CD4-positive, alpha-beta T cell (primary cell): ENCODE measurements around the gene FAM151A. TPM values are rescaled to one million over a fixed set of nuclear protein-coding genes. Genes with fewer than 3 reads are reported as not detected.

Source experiments
- ATAC-seq: fragments of 200-7000 bp; cut with Tn5 transposase; one replicate; pipeline ENCODE4 v1.10.0; 2022; ENCODE audit warnings: mild to moderate bottlenecking; ENCODE audit not compliant: poor library complexity
- CTCF ChIA-PET: fragments of 350-600 bp; sonication (Branson Sonifier 250); formaldehyde crosslinking; loops from one replicate; lab custom pipeline; 2021; ENCODE audit warnings: antibody characterized with exemption, inconsistent platforms; lab: Charles Lee
- POLR2A ChIA-PET: fragments of 350-600 bp; sonication (Branson Sonifier 250); formaldehyde crosslinking; loops from one replicate; lab custom pipeline; 2021; ENCODE audit warnings: antibody characterized with exemption, inconsistent platforms; lab: Charles Lee
- DNase-seq, 14 experiments: peaks; one replicate each; pipeline ENCODE4 v3.0.0-alpha.2; 2013 to 2020; ENCODE audit warnings: mixed read lengths in 2 of 14
- H3K27ac ChIP-seq, 2 donors: one replicate each; pipeline versions ENCODE4 v1.5.1 to v1.7.0; 2013; ENCODE audit warnings: low read length in 2 of 2, low read depth in 1 of 2, mild to moderate bottlenecking in 1 of 2
- H3K27me3 ChIP-seq, 2 experiments: 1 replicate in 1 of 2; 2 replicates in 1 of 2; pipeline versions ENCODE4 v1.6.1 to v1.7.0; 2013; ENCODE audit warnings: low read length in 2 of 2, control low read depth in 1 of 2, mild to moderate bottlenecking in 1 of 2, moderate library complexity in 1 of 2; ENCODE audit not compliant: insufficient read depth in 2 of 2, control insufficient read depth in 1 of 2
- H3K36me3 ChIP-seq: one replicate; pipeline ENCODE4 v1.6.1; 2013; ENCODE audit warnings: low read length, control low read depth; ENCODE audit not compliant: insufficient read depth
- H3K4me1 ChIP-seq: one replicate; pipeline ENCODE4 v1.6.1; 2013; ENCODE audit warnings: low read length, control low read depth; ENCODE audit not compliant: insufficient read depth
- H3K4me3 ChIP-seq: one replicate; pipeline ENCODE4 v1.5.1; 2013; ENCODE audit warnings: mild to moderate bottlenecking, low read length, moderate library complexity
- H3K9me3 ChIP-seq, 2 experiments: 1 replicate in 1 of 2; 2 replicates in 1 of 2; pipeline versions ENCODE4 v1.6.1 to v1.7.0; 2013; ENCODE audit warnings: low read length in 2 of 2, mild to moderate bottlenecking in 2 of 2, control low read depth in 1 of 2, moderate library complexity in 1 of 2; ENCODE audit not compliant: control insufficient read depth in 1 of 2, insufficient read depth in 1 of 2
- H3K27ac Mint-ChIP-seq: one replicate; pipeline ENCODE4 v1.8.0; 2020; ENCODE audit warnings: mixed read lengths
- H3K27me3 Mint-ChIP-seq: one replicate; pipeline ENCODE4 v1.8.0; 2021; ENCODE audit warnings: mixed read lengths
- H3K36me3 Mint-ChIP-seq: one replicate; pipeline ENCODE4 v1.8.0; 2021; ENCODE audit warnings: low read depth, mixed read lengths
- H3K4me1 Mint-ChIP-seq: one replicate; pipeline ENCODE4 v1.8.0; 2021; ENCODE audit warnings: low read depth, mixed read lengths
- H3K4me3 Mint-ChIP-seq: one replicate; pipeline ENCODE4 v1.8.0; 2020; ENCODE audit warnings: mild to moderate bottlenecking, mixed read lengths
- H3K9me3 Mint-ChIP-seq: one replicate; pipeline ENCODE4 v1.8.0; 2020; ENCODE audit warnings: mixed read lengths
- intact Hi-C, 2 experiments: fragments of 100-400 bp; cut with DNase I in 1 of 2; cut with micrococcal nuclease in 1 of 2; formaldehyde crosslinking; loops; one replicate each; pipeline versions ENCODE4 v1.15.1 to v1.9.0; 2023 to 2025; cut with DNase I, micrococcal nuclease
- total RNA-seq, 174 experiments: library from RNA in 2 of 174; stranded (reverse) in 2 of 174; gene quantifications; one replicate each; pipeline ENCODE4 v1.2.3 and lab custom pipeline; 2021 to 2026
- TF ChIP-seq, protein P1 (sequence below): fragments of 200-600 bp; IDR thresholded peaks from one replicate; pipeline ENCODE4 v1.8.0; 2022; ENCODE audit warnings: antibody characterized with exemption, mild to moderate bottlenecking

FAM151A gene
- total RNA-seq, 2 experiments from 2014 or later, result not detected

DNA sequence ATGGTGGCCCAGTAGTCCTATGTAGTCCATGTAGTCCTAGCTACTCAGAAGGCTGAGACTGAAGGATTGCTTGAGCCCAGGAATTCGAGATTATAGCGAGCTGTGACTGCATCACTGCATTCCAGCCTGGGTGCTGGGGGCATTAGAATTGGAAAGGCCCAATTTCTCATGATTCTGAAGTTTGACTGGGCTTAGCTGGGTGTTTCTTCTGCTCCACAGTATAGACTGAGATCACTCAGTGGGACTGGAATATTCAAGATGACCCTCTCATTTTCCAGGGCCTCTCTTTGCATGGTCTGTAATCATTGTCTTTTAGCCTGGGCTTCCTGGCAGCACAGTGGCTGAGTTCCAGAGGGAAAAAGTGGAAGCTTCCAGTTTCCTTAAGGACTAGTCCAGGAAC lies 44.5 kb upstream of the FAM151A start:
- no peaks in the 10 kb centered on the region for H3K9me3 ChIP-seq
- H3K36me3 ChIP-seq, result no peaks in the 10 kb centered on the region
- TF ChIP-seq, protein P1, sequence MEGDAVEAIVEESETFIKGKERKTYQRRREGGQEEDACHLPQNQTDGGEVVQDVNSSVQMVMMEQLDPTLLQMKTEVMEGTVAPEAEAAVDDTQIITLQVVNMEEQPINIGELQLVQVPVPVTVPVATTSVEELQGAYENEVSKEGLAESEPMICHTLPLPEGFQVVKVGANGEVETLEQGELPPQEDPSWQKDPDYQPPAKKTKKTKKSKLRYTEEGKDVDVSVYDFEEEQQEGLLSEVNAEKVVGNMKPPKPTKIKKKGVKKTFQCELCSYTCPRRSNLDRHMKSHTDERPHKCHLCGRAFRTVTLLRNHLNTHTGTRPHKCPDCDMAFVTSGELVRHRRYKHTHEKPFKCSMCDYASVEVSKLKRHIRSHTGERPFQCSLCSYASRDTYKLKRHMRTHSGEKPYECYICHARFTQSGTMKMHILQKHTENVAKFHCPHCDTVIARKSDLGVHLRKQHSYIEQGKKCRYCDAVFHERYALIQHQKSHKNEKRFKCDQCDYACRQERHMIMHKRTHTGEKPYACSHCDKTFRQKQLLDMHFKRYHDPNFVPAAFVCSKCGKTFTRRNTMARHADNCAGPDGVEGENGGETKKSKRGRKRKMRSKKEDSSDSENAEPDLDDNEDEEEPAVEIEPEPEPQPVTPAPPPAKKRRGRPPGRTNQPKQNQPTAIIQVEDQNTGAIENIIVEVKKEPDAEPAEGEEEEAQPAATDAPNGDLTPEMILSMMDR, result no peak
- CTCF ChIA-PET, result no interaction called here
- no peak overlapping the region for H3K4me3 ChIP-seq
- intact Hi-C loops, result no loop called here
- ATAC-seq (no peak), DNase-seq (no peak)
- POLR2A ChIA-PET, result no interaction called here
- Mint-ChIP-seq H3K27ac (no peak overlapping the region), H3K9me3 (no peaks in the 10 kb centered on the region), H3K27me3 (no peaks in the 10 kb centered on the region), H3K4me1 (no peaks in the 10 kb centered on the region), H3K36me3 (no peaks in the 10 kb centered on the region), H3K4me3 (no peak overlapping the region)
- H3K4me1 ChIP-seq, result peaks cover 3% of the 10 kb centered on the region
- H3K27ac ChIP-seq, result no peak overlapping the region
- no peaks in the 10 kb centered on the region for H3K27me3 ChIP-seq

DNA sequence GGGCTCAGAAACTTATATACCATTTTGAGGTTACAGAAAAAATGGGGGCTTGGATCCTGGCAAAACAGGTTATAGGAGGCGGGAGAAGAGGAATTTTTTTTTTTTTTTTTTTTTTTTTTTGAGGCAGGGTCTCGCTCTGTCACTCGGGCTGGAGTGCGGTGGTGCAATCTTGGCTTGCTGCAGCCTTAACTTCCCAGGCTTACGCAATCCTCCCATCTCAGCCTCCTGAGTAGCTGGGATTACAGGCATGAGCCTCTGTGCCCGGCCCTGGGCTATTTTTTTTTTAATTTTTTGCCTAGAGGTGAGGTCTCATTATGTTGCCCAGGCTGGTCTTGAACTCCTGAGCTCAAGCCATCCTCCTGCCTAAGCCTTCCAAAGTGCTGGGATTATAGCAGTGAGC lies 43.0 kb upstream of the FAM151A start:
- DNase-seq (no peak), ATAC-seq (no peak)
- no peak overlapping the region for H3K27ac Mint-ChIP-seq
- TF ChIP-seq, protein P1, result no peak
- no peaks in the 10 kb centered on the region for H3K36me3 Mint-ChIP-seq
- intact Hi-C loops, result no loop called here
- Histone ChIP-seq H3K27ac (no peak overlapping the region), H3K27me3 (no peaks in the 10 kb centered on the region), H3K4me3 (no peak overlapping the region), H3K36me3 (no peaks in the 10 kb centered on the region), H3K9me3 (no peaks in the 10 kb centered on the region), H3K4me1 (no peaks in the 10 kb centered on the region)
- no peaks in the 10 kb centered on the region for H3K4me1 Mint-ChIP-seq
- no peaks in the 10 kb centered on the region for H3K27me3 Mint-ChIP-seq
- H3K9me3 Mint-ChIP-seq, result no peaks in the 10 kb centered on the region
- POLR2A ChIA-PET, result no interaction called here
- H3K4me3 Mint-ChIP-seq, result no peak overlapping the region
- CTCF ChIA-PET, result interaction anchor here (1.1 kb wide), 1 partner anchor 47 kb away, joined by 5 read pairs; no protein-coding TSS in a partner anchor

GRCh38 chr1:54665852-54666251 lies 42.5 kb upstream of the FAM151A start:
- H3K36me3 Mint-ChIP-seq, result no peaks in the 10 kb centered on the region
- Histone ChIP-seq H3K9me3 (no peaks in the 10 kb centered on the region), H3K4me1 (no peaks in the 10 kb centered on the region), H3K36me3 (no peaks in the 10 kb centered on the region), H3K4me3 (no peak overlapping the region), H3K27me3 (no peaks in the 10 kb centered on the region), H3K27ac (no peak overlapping the region)
- no peak overlapping the region for H3K4me3 Mint-ChIP-seq
- ChIA-PET POLR2A (no interaction called here), CTCF (interaction anchor here (1.1 kb wide), 1 partner anchor 47 kb away, joined by 5 read pairs; no protein-coding TSS in a partner anchor)
- TF ChIP-seq, protein P1, result no peak
- intact Hi-C loops, result no loop called here
- no peaks in the 10 kb centered on the region for H3K4me1 Mint-ChIP-seq
- no peaks in the 10 kb centered on the region for H3K27me3 Mint-ChIP-seq
- H3K27ac Mint-ChIP-seq, result no peak overlapping the region
- H3K9me3 Mint-ChIP-seq, result no peaks in the 10 kb centered on the region
- ATAC-seq (no peak), DNase-seq (no peak)
